GM13977 (cell line): ENCODE data around the gene AGFG2.
"Not testable (repeated sequence)": the region's sequence is repeated elsewhere in the genome, so short reads cannot be mapped to it uniquely, and the experiment has no call there.

Experiments used
- DNase-seq: peaks from one replicate; pipeline ENCODE4 v3.0.0; 2012; ENCODE audit warnings: low spot score
- CTCF ChIP-seq: IDR thresholded peaks from 2 replicates; pipeline ENCODE4 v1.5.1; 2012; ENCODE audit warnings: mild to moderate bottlenecking, control low read depth; ENCODE audit not compliant: insufficient read depth; ENCODE audit errors: extremely low read depth, missing control alignments
- in situ Hi-C: fragments of 300-500 bp; cut with MboI; formaldehyde crosslinking; loops from one replicate; pipeline ENCODE4 v1.12.0; 2022; ENCODE audit warnings: low sequenced_read_pairs, low pct_unique_long_range_greater_than_20kb, mixed read lengths, inconsistent platforms; ENCODE audit not compliant: unreplicated experiment

Gene AGFG2

DNA sequence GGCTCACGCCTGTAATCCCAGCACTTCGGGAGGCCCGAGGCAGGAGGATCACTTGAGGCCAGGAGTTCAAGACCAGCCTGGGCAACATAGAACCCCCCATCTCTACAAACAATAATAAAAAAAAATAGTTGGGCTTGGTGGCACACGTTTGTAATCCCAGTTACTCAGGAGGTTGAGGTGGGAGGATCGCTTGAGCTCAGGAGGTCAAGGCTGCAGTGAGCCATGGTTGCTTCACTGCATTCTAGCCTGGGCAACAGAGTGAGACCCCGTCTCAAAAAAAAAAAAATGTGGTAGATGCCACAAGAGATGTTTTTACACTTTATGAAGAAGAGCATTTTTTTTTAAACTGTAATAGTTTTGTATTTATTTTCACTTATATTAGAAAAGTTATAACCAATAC lies 42.5 kb upstream of the AGFG2 start:
- DNase-seq, result no peak
- in situ Hi-C loops, result no loop called here

DNA sequence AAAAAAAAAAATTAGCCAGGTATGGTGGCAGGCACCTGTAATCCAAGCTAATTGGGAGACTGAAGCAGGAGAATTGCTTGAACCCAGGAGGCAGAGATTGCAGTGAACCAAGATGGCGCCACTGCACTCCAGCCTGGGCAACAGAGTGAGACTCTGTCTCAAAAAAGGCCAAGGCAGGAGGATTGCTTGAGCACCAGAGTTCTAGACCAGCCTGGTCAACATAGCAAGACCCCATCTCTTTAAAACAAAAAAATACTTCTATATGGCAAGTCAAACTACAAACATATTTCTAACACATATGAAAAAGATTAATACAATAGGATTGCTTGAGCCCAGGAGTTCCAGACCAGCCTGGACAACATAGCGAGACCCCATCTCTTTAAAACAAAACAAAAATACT lies 38.3 kb upstream of the AGFG2 start:
- DNase-seq, in situ Hi-C loops: not testable (repeated sequence)

More for the DNA sequence above, 42.5 kb upstream of the AGFG2 start:
- no peak for TF ChIP-seq CTCF

DNA sequence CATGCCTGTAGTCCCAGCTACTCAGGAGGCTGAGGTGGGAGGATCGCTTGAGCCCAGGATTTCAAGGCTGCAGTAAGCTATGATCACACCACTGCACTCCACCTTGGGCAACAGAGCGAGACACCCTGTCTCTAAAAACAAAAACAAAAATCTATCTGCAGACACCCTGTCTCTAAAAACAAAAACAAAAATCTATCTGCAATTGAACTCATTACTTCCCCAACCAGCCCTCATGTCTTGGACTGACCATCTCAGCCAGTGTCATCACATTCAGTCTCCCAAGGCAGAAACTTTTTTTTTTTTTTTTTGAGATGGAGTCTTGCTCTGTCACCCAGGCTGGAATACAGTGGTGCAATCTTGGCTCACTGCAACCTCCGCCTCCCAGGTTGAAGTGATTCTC lies 35.0 kb upstream of the AGFG2 start:
- not testable (repeated sequence) for DNase-seq

GRCh38 chr7:100504887-100505611 lies 34.0 kb upstream of the AGFG2 start:
- TF ChIP-seq CTCF, result no peak
- DNase-seq, result no peak
- in situ Hi-C loops, result no loop called here

More for the DNA sequence above, 35.0 kb upstream of the AGFG2 start:
- in situ Hi-C loops, result not testable (repeated sequence)

GRCh38 chr7:100506356-100506923 lies 32.6 kb upstream of the AGFG2 start:
- TF ChIP-seq CTCF, result no peak
- in situ Hi-C loops, result no loop called here
- DNase-seq, result no peak

DNA sequence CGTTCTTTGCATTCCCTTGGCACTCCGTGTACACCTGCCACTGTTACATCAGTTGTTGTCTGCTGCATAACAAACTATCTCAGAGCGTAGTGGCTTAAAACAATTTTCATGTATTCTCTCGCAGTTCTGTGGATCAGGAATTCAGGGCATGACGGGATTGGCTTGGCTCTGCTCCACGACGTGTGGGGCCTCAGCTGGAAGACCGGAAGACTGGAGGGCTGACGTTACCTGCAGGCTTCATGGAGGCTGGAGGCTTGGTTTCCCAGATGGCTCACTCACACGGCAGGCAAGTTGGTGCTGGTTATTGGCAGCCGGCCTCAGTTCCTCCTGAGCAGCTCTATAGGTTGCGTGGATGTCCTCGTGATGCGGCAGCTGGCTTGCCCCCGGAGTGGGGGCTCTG lies 29.8 kb upstream of the AGFG2 start:
- no peak for DNase-seq
- in situ Hi-C loops, result no loop called here
- no peak for TF ChIP-seq CTCF

GRCh38 chr7:100510437-100511239 lies 28.4 kb upstream of the AGFG2 start:
- DNase-seq, result no peak
- in situ Hi-C loops, result no loop called here

More at GRCh38 chr7:100510437-100511239, 28.4 kb upstream of the AGFG2 start:
- TF ChIP-seq CTCF, result no peak
